HepG2 (cell line): ENCODE measurements around the gene OR8S1. TPM values are rescaled to one million over a fixed set of nuclear protein-coding genes. Genes with fewer than 3 reads are reported as not detected.
"Not testable (repeated sequence)": the region's sequence is repeated elsewhere in the genome, so short reads cannot be mapped to it uniquely, and the experiment has no call there.

ENCODE experiments used
- ATAC-seq: fragments of 200-7000 bp; cut with Tn5 transposase; 3 replicates; pipeline ENCODE4 v1.9.1; 2020; ENCODE audit warnings: mild to moderate bottlenecking, moderate library complexity
- BruUV-seq: library from RNA; stranded (reverse); fragments of 400-500 nt; replicated peaks from 2 replicates; lab custom pipeline; 2021; lab: Mats Ljungman, UMichigan
- CTCF ChIA-PET: fragments of 300-600 bp; formaldehyde crosslinking; extraction: SDS; loops from one replicate; lab custom pipeline; 2021; ENCODE audit warnings: low total read pairs, inconsistent platforms, low intra/inter-chr PET ratio; lab: Yijun Ruan, JAX
- POLR2A ChIA-PET: fragments of 350-600 bp; sonication (Branson Sonifier 250); formaldehyde crosslinking; loops from one replicate; lab custom pipeline; 2020; ENCODE audit warnings: antibody characterized with exemption, inconsistent platforms; lab: Yijun Ruan, JAX
- DNase-seq: peaks from one replicate; pipeline ENCODE4 v3.0.0-alpha.2; 2015; ENCODE audit warnings: low spot score
- FAIRE-seq: peaks from 3 replicates; lab custom pipeline; 2011; peaks lifted over from hg19 to GRCh38; lab: Jason Lieb, UNC
- H2AFZ ChIP-seq: one replicate; pipeline ENCODE4 v1.6.1; 2011; ENCODE audit warnings: low read length, inconsistent platforms
- H3K27ac ChIP-seq: fragments of 300-600 bp; 3 replicates; pipeline ENCODE4 v1.8.0; 2011; ENCODE audit warnings: mixed run types, mild to moderate bottlenecking, mixed read lengths, low read length, inconsistent platforms; ENCODE audit not compliant: insufficient read depth; ENCODE audit errors: extremely low read length
- H3K27me3 ChIP-seq, 2 experiments: fragments of 200-600 bp in 1 of 2; 2 replicates in 1 of 2; 3 replicates in 1 of 2; pipeline versions ENCODE4 v1.6.0 to v1.8.0; 2011; ENCODE audit warnings: low read length in 2 of 2, mild to moderate bottlenecking in 2 of 2, moderate library complexity in 2 of 2, inconsistent platforms in 1 of 2; ENCODE audit not compliant: insufficient read depth in 2 of 2, control insufficient read depth in 1 of 2
- H3K36me3 ChIP-seq, 2 experiments: fragments of 200-600 bp in 1 of 2; replicated peaks in 1 of 2; 2 replicates in 1 of 2; 3 replicates in 1 of 2; pipeline versions ENCODE4 v1.5.1 to v1.8.0; 2011; ENCODE audit warnings: low read length in 2 of 2, inconsistent platforms in 1 of 2; ENCODE audit not compliant: insufficient read depth in 2 of 2, control insufficient read depth in 1 of 2
- H3K4me1 ChIP-seq: 2 replicates; pipeline ENCODE4 v1.5.1; 2012; ENCODE audit warnings: low read length, inconsistent platforms; ENCODE audit not compliant: insufficient read depth
- H3K4me2 ChIP-seq: 2 replicates; pipeline ENCODE4 v1.6.0; 2011; ENCODE audit warnings: low read depth, low read length, inconsistent platforms
- H3K4me3 ChIP-seq, 3 experiments: fragments of 200-600 bp in 1 of 3; sonication (generic), shearing (Covaris generic) in 1 of 3; replicated peaks in 1 of 3; 2 replicates each; pipeline ENCODE4 v1.5.1; 2011 to 2016; ENCODE audit warnings: low read length in 3 of 3, inconsistent platforms in 2 of 3, low read depth in 2 of 3, mild to moderate bottlenecking in 2 of 3, control low read depth in 1 of 3, mixed read lengths in 1 of 3; ENCODE audit not compliant: insufficient read depth in 1 of 3
- H3K79me2 ChIP-seq: one replicate; pipeline ENCODE4 v1.6.1; 2011; ENCODE audit warnings: low read length, inconsistent platforms; ENCODE audit not compliant: insufficient read depth
- H3K9ac ChIP-seq: 2 replicates; pipeline ENCODE4 v1.6.0; 2011; ENCODE audit warnings: mild to moderate bottlenecking, low read depth, low read length, inconsistent platforms; ENCODE audit not compliant: insufficient read depth
- H3K9me3 ChIP-seq: 2 replicates; pipeline ENCODE4 v1.5.1; 2012; ENCODE audit warnings: mild to moderate bottlenecking, low read length
- H4K20me1 ChIP-seq: 2 replicates; pipeline ENCODE4 v1.6.0; 2011; ENCODE audit warnings: inconsistent platforms, mild to moderate bottlenecking, low read length, moderate library complexity; ENCODE audit not compliant: insufficient read depth
- DMAP1 ChIP-seq: IDR thresholded peaks from 2 replicates; pipeline ENCODE4 v1.6.1; 2016
- EP300 ChIP-seq, 3 experiments: sonication (generic) in 1 of 3; formaldehyde crosslinking in 1 of 3; IDR thresholded peaks; 2 replicates each; pipeline versions ENCODE4 v1.5.1 to v1.6.1; 2011 to 2020; ENCODE audit warnings: low read depth in 2 of 3, low read length in 2 of 3, borderline replicate concordance in 1 of 3, improper control_type of control experiment in 1 of 3, mild to moderate bottlenecking in 1 of 3, missing genetic modification reagents in 1 of 3, moderate library complexity in 1 of 3
- MLLT10 ChIP-seq: sonication (generic); formaldehyde crosslinking; IDR thresholded peaks from 2 replicates; pipeline ENCODE4 v1.4.0; 2020; ENCODE audit warnings: missing genetic modification reagents
- NR2F2 ChIP-seq: IDR thresholded peaks from 2 replicates; pipeline ENCODE4 v1.6.1; 2012; ENCODE audit warnings: low read depth, inconsistent platforms, borderline replicate concordance
- RBM22 ChIP-seq: fragments of 200-400 bp; formaldehyde crosslinking; optimal IDR thresholded peaks from 2 replicates; pipeline ENCODE3; 2017; ENCODE audit warnings: mild to moderate bottlenecking, low read length, moderate library complexity
- RXRA ChIP-seq: sonication (generic); formaldehyde crosslinking; IDR thresholded peaks from 2 replicates; pipeline ENCODE4 v1.5.1; 2020; ENCODE audit warnings: missing genetic modification reagents
- SOX13 ChIP-seq, 3 experiments: fragments of 450-650 bp in 1 of 3; sonication (generic) in 1 of 3; formaldehyde crosslinking in 1 of 3; IDR thresholded peaks in 2 of 3; conservative IDR thresholded peaks in 1 of 3; 2 replicates each; pipeline versions ENCODE4 v1.5.0 to v1.6.1; 2016 to 2020; ENCODE audit warnings: antibody characterized with exemption in 1 of 3, mild to moderate bottlenecking in 1 of 3, missing compliant biosample characterization in 1 of 3, missing genetic modification reagents in 1 of 3, moderate library complexity in 1 of 3
- SOX5 ChIP-seq: IDR thresholded peaks from 2 replicates; pipeline ENCODE4 v1.6.1; 2016; ENCODE audit warnings: borderline replicate concordance
- ZNF143 ChIP-seq: sonication (generic); formaldehyde crosslinking; IDR thresholded peaks from 2 replicates; pipeline ENCODE4 v1.4.0; 2020; ENCODE audit warnings: missing genetic modification reagents
- ZNF253 ChIP-seq: sonication (generic); formaldehyde crosslinking; IDR thresholded peaks from 2 replicates; pipeline ENCODE4 v1.8.0; 2022; ENCODE audit warnings: mild to moderate bottlenecking, missing genetic modification reagents, borderline replicate concordance
- ZNF274 ChIP-seq: sonication (generic); formaldehyde crosslinking; IDR thresholded peaks from 2 replicates; pipeline ENCODE4 v1.5.1; 2020; ENCODE audit warnings: mild to moderate bottlenecking, missing genetic modification reagents
- ZNF333 ChIP-seq: sonication (generic); formaldehyde crosslinking; IDR thresholded peaks from 2 replicates; pipeline ENCODE4 v1.4.0; 2020; ENCODE audit warnings: mild to moderate bottlenecking, missing genetic modification reagents, borderline replicate concordance
- ZNF33B ChIP-seq: sonication (generic); formaldehyde crosslinking; IDR thresholded peaks from 2 replicates; pipeline ENCODE4 v1.5.1; 2020; ENCODE audit warnings: mild to moderate bottlenecking, missing genetic modification reagents
- ZNF343 ChIP-seq: sonication (generic); formaldehyde crosslinking; IDR thresholded peaks from 2 replicates; pipeline ENCODE4 v1.4.0; 2020; ENCODE audit warnings: mild to moderate bottlenecking, missing genetic modification reagents
- WGBS: methylation state at CpG from one replicate; pipeline ENCODE4 v1.1.6; 2017; ENCODE audit warnings: low lambda C conversion rate; 5-methylcytosine and 5-hydroxymethylcytosine counted together
- in situ Hi-C: cut with HindIII; loops from 2 replicates; pipeline ENCODE4 v1.10.0; 2017; ENCODE audit warnings: low pct_unique_long_range_greater_than_20kb; ENCODE audit not compliant: extremely low pct_ligation_motif_present
- intact Hi-C: fragments of 100-400 bp; cut with micrococcal nuclease; formaldehyde crosslinking; loops from one replicate; pipeline ENCODE4 v1.10.0; 2022; ENCODE audit not compliant: unreplicated experiment
- polyA plus RNA-seq, 8 experiments: library from polyadenylated mRNA; depleted of rRNA in 3 of 8; stranded (reverse) in 7 of 8; unstranded in 1 of 8; fragments of >200 nt; fragmentation: Illumina TruSeq in 4 of 8; extraction: Trizol in 4 of 8; gene quantifications; 2 replicates each; pipeline versions ENCODE4 v1.2.1 to v1.2.3, GENCODE V29; 2011 to 2016; ENCODE audit warnings: low read depth in 4 of 8, missing spikeins in 1 of 8, mixed read lengths in 1 of 8; ENCODE audit not compliant: insufficient read depth in 1 of 8
- total RNA-seq, 5 experiments: library from RNA; depleted of rRNA; stranded (reverse); fragments of >200 nt; fragmentation: Illumina TruSeq; extraction: Trizol; gene quantifications; 2 replicates each; pipeline ENCODE4 v1.2.3, GENCODE V29; 2016; ENCODE audit warnings: low read depth in 1 of 5

The OR8S1 gene
- total and polyA plus RNA-seq, 2 of the 13 experiments (the other 11 are each of a cell fraction or from before 2014, with no cell fraction given), result not detected

DNA sequence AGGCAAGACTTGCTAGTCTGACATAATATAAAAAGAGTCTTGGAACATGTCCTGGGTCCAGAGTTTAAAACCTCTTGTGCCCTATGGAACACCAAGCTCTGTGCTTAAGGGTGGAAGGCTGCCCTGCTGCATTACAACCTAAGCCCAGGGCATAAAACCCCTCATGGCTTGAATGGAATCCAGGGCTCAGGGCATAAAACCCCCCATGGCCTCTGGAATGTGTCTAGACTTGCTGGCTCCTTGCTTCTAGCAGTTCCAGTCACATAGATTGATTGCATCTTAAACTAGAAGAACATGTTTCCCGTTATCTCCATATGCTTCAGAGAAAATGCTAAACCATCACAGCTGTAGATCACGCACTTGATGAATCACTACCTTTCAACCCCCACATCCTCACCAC, 18.6 kb upstream of the OR8S1 start:
- H3K9me3 ChIP-seq, FAIRE-seq, intact Hi-C loops, DNase-seq, H3K27ac ChIP-seq, H3K4me1 ChIP-seq, H3K27me3 ChIP-seq, ATAC-seq, H3K36me3 ChIP-seq, H3K9ac ChIP-seq, H2AFZ ChIP-seq, H3K4me2 ChIP-seq, POLR2A ChIA-PET, H3K4me3 ChIP-seq, in situ Hi-C loops, BruUV-seq, H3K79me2 ChIP-seq, H4K20me1 ChIP-seq, CTCF ChIA-PET: not testable (repeated sequence)
- 17% methylated on average over 2 of the region's 2 CpGs for WGBS

DNA sequence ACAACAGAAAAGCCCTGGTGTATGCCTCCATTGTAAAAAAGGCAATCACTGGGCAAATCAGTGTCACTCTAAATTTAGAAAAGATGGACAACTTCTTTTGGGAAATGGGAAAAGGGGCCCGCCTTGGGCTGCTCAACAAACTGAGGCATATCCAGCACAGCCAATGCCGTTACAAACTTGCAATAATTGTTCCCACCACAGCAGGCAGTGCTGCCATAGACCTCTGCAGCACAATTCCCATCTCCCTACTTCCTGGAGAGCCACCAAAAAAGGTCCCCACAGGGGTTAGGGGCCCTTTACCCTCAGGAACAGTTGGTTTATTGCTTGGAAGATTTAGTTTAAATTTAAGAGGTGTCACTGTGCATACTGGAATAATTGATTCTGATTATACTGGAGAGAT, 16.4 kb upstream of the OR8S1 start:
- DNase-seq, result no peak
- in situ Hi-C loops, result no loop called here
- no peaks in the 10 kb centered on the region for H3K79me2 ChIP-seq
- FAIRE-seq, result no peak
- no peaks in the 10 kb centered on the region for H4K20me1 ChIP-seq
- H3K4me1 ChIP-seq, result no peaks in the 10 kb centered on the region
- WGBS, result 19% methylated on average over 2 of the region's 2 CpGs
- no peak overlapping the region for H3K4me3 ChIP-seq
- H3K27ac ChIP-seq, result no peak overlapping the region
- no peaks in the 10 kb centered on the region for H3K27me3 ChIP-seq
- POLR2A ChIA-PET, result no interaction called here
- H3K4me2 ChIP-seq, result no peak overlapping the region
- H3K36me3 ChIP-seq, result no peaks in the 10 kb centered on the region
- CTCF ChIA-PET, result no interaction called here
- no peak overlapping the region for H2AFZ ChIP-seq
- no peaks in the 10 kb centered on the region for H3K9me3 ChIP-seq
- BruUV-seq, result no TSS peak
- ATAC-seq, result no peak
- intact Hi-C loops, result no loop called here
- no peak overlapping the region for H3K9ac ChIP-seq
- TF ChIP-seq RXRA (CRISPR knock-in tag), result no peak
- no peak for TF ChIP-seq ZNF253 (CRISPR knock-in tag)
- TF ChIP-seq RBM22, result no peak
- TF ChIP-seq ZNF274 (CRISPR knock-in tag), result no peak
- no peak for TF ChIP-seq SOX13 (IDR thresholded peaks at IDR 0.05)
- no peak for TF ChIP-seq SOX13 (CRISPR knock-in tag; conservative IDR thresholded peaks at IDR 0.05 in 1 of 2, IDR thresholded peaks at IDR 0.05 in 1 of 2)
- no peak for TF ChIP-seq ZNF33B (CRISPR knock-in tag)
- TF ChIP-seq DMAP1 (CRISPR knock-in tag), result no peak
- no peak for TF ChIP-seq ZNF333 (CRISPR knock-in tag)
- no peak for TF ChIP-seq ZNF143 (CRISPR knock-in tag)
- TF ChIP-seq NR2F2, result no peak
- TF ChIP-seq SOX5 (CRISPR knock-in tag), result no peak
- no peak for TF ChIP-seq ZNF343 (CRISPR knock-in tag)
- no peak for TF ChIP-seq EP300 (IDR thresholded peaks at IDR 0.05; ENCODE audit: low read depth in 2 of 2, low read length in 2 of 2)
- TF ChIP-seq EP300 (CRISPR knock-in tag; IDR thresholded peaks at IDR 0.05; ENCODE audit: borderline replicate concordance), result no peak
- no peak for TF ChIP-seq MLLT10 (CRISPR knock-in tag)
